Tongue (tissue), 2 donors: Measurements from ENCODE around the gene PALB2. TPM values are rescaled to one million over a fixed set of nuclear protein-coding genes. Genes with fewer than 3 reads are reported as not detected.
A peak's percentile ranks its signal among the peaks of the same experiment; 100 is the strongest.

Experiments used
- DNase-seq: peaks from one replicate; pipeline ENCODE4 v3.0.0-alpha.2; 2015
- total RNA-seq: library from RNA; depleted of rRNA; stranded (reverse); fragments of >200 nt; gene quantifications from one replicate; pipeline ENCODE4 v1.2.3, GENCODE V29; 2014

The PALB2 gene
- total RNA-seq, 1 donor from 2014 or later = 8.4 TPM

DNA sequence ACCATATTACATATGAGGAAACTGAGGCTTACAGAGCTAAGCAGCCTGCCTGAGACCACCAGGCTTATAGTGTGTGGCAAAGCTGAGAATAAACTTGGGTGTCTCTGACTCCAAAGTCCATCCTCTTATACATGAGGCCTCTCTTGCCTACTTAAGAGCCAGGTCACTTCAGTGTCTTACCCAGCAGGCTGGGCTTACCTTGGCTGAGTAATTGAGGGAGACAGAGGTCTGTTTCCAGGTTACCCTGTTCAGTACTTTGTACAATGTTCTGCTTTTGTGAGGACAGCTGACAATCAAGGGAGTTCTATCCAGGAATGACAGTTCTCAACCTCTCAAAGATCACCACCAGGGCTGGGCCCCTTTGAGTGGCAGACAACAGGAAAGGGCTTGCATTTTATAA is 59.3 kb downstream of the PALB2 start:
- no peak for DNase-seq

DNA sequence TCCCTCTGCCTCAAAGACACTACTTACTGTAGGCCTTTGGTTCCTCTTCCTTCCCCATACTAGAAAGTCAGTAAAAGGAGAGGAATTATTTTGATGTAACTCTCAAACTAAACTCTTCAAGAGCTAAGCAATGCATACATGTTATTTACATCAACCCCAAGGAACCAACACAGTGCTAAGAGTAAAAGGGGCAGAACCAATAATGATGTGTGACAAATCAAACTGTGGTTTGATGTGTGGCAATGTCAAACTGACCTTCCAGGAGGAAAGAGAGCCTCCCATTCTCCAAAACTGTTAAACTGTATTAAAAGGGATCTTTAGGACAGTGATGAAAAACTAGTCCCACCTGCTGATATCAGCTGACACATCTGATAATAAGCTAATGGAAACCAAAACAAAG is 60.7 kb downstream of the PALB2 start:
- no peak for DNase-seq

GRCh38 chr16:23579371-23579770 is 61.7 kb downstream of the PALB2 start:
- no peak for DNase-seq

DNA sequence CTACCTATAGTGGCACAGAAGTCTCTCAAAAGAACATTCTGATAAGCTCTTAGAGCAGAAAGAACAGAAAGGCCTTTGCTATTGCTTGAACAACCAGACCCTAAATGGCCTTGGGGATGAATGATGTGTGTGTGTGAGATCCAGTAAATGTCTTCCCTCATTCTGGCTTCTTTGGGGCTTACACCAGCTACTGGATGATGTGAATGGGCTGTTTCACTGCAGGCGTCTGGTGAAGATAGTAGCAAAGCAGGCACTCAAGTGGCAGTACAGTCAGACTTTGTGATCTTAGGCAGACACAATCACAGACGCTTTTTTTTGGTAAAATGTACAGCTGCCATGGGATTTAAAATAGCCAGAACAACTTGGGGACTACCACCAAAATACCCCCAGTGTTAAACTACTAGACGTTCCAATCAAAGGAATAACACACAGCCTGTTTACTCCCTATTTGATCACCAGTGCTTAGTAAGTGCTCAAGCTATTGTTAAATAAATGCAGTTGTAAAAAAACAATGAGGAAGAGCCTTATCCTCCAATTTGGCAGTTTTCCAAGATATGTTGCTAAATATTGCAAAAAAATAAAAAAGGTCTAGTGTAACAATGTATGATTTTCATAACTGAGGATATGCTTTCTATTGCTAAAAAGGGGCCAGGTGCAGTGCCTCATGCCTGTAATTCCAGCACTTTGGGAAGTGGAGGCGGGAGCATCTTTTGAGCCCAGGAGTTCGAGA is 62.8 kb downstream of the PALB2 start:
- DNase-seq = peak; percentile 14

DNA sequence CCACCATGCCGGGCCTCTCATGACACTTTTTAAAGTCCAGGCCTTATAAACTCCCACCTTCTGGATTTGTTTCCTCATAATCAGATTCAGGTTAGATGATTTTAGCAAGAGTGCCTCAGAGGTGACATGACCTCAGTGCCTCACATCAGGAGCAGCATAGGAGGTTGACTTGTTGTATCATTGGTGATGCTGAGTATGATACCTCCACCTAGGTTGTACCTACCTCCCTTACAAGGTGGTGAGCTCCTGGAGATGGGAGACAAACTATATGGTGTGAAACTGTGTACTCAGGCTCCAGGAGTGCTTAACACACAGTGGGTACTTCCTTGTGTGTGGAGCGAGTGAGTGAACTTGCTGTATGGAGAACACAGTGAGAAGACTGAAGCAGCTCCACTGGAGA is 63.6 kb downstream of the PALB2 start:
- DNase-seq = no peak

- DNase-seq = no peak
Observed at GRCh38 chr16:23575834-23576233, 65.3 kb downstream of the PALB2 start.

DNA sequence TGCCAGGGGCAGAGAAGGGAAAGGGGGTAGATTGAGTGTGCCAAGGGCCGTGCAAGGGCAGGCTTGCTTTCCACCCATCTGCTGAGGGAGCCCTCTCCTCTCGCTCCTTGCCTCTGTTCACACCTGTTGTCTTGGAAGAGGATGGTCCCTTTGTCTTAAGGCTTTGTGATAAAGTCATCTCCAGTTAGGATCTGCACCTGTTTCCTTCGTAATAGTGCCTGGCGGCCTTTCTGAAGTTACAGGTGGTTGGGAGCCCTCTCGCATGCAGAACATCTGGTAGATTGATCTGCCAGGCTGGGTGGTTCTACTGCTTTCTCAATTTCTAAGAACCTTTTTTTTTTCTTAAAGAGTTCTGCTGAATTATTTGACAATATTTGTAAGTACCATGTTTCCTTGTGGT is 67.3 kb downstream of the PALB2 start:
- DNase-seq = no peak

DNA sequence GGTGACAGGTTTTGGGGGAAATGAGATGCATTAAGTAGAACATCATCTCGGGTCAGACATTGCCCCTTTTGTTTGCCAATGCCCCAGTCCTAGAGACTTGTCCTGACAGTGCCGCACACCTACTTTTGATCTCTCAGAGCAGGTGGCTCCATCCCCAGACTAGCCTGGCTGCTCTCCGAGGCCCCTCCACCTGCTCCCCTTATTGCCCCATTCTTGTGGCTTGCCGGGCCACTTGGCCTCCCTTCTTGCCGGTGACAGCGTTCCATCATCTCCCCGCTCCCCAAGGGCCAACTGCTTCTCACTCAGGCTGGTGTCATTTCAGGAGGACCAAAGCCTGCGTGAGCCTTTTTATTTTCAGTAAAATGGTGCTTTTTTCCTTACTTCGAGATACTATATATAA is 68.7 kb downstream of the PALB2 start:
- DNase-seq = no peak

GRCh38 chr16:23571895-23572294 is 69.2 kb downstream of the PALB2 start:
- DNase-seq = no peak

- no peak for DNase-seq
Observed at GRCh38 chr16:23570992-23571632, 70.0 kb downstream of the PALB2 start.

GRCh38 chr16:23567602-23568001 is 73.5 kb downstream of the PALB2 start:
- DNase-seq = no peak

DNA sequence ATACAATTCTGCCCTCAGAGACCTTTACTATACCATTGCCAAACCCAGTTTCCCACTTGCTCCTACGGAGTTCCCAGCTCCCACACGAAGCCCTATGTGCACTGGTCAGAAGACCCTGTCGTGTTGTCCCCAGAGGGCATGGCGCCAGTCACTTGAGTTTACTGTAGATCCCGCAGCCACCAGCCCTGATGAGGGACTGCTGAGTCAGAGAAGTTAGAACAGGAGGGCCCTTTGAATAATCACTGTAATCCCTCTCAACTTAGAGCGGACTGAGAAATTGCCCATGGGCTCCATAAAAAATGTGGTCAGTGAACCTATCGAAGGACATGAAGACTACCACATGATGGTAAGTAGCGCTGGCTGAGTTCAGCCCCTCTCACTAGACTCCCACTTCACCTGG is 74.4 kb downstream of the PALB2 start:
- no peak for DNase-seq

DNA sequence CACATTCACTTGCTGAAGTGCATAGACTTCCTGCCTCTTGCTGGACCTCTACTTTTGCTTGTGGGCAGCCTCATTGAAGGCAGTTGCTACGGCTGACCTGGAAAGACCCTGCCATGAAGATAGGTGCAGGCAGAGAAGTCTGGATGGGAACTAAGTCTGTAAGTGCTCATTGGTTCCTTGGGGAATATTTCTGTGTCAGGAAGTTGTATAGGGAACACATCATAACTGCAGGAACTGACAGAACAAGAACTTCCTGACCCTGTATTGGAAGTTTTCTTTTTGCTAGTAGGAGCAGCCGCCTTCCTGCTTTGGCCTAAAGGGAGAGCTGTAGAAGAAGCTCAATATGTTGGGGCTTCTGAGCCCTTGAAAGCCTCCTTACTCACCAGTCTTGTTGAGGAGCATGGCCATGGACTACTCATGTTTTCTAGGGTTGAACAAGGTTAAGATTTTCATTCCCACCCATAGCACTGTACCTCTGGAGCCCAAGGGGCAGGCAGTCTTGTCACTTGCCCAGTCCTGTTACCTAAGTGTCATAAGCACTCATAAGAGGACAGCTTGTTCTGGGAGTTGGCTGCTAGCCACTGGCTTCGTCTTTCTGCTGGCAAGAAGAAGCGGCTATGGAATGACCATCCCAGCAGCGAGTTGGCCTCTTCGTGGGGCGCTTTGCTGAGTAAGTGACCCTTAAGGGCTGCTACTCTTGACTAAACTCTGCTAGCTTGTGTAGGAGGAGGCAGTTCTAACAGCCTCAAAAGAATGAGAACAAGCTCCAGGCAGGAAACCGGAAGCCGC is 76.3 kb downstream of the PALB2 start:
- DNase-seq = no peak

DNA sequence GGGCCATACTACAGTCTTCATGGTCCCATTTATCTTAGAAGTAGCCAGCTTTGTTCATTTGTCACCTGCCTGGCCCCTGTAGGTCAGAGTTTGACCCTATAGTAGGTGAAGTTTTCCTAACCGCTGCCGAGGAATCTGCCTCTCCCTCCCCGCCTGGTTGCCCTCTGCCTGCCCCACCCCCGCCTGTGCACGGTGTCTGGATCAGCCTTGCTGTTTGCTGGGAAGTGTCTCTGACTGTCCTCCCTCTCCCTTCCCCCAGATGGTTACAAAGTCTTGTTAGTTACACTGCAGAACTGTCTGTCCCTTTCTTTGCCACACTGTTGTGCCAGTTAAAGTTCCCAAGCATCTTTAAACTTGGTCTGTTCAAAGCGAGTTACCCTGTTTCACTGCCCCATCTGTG is 77.9 kb downstream of the PALB2 start:
- no peak for DNase-seq

DNA sequence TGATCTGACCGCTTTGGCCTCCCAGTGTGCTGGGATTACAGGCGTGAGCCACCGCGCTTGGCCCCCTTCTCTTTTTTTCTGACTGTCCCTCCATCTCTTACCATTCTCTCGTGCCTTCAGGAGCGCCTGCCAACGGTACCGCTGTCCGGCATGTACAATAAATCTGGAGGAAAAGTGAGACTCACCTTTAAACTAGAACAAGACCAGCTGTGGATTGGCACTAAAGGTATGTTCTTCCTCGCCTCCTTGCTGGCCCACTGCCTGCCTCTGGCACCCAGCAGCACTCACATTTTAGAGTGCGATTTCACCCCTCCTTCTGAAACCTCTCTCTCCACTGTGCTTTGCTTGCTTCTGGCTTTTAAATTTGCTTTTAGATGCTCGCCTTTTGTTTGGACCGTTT is 78.6 kb downstream of the PALB2 start:
- no peak for DNase-seq

GRCh38 chr16:23561586-23561985 is 79.5 kb downstream of the PALB2 start:
- DNase-seq = no peak

DNA sequence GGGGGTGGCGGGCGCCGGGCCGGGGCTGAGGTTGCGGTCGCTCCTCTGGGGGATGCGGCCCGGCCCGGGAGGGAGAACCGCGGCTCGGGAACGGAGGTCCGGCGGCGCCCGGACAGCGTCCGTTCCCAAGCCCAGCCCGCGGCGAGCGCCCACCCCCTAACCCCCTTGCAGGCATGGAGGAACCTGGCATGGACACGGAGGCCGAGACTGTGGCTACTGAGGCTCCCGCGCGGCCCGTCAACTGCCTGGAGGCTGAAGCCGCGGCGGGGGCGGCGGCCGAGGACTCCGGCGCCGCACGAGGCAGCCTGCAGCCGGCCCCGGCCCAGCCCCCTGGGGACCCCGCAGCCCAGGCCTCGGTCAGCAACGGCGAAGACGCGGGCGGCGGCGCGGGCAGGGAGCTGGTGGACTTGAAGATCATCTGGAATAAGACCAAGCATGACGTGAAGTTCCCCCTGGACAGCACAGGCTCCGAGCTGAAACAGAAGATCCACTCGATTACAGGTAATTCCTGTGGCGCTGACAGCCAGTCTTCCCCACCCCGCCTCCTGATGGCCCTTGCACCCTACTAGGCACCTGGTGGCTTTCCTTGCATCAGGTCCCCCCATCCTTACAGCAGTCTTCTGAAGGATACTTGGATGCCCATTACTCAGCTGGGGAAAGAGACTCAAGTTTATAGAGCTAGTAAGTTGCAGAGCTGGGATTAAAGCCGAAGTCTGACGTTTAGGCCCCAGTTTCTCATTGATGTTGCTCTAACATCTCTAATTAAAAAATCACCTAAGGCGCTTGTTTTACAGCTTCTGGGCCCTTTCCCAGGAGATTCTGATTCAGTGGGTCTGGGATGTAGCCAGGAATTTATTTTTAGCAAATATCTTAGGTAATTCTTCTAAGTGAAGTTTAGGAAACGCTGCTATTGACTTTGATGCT is 83.1 kb downstream of the PALB2 start:
- peak; percentile 39 for DNase-seq

- peak; percentile 99 for DNase-seq
Observed at GRCh38 chr16:23556881-23557778, 84.0 kb downstream of the PALB2 start, which contains the start of the genes EARS2 and UBFD1. Gene EARS2, minus strand, starts transcription at chr16:23557350. Its CDS starts 7 bp downstream, at chr16:23557343. Gene UBFD1, plus strand, starts transcription at chr16:23557727. Its CDS starts 16 bp downstream, at chr16:23557743.

GRCh38 chr16:23554536-23554935 is 86.6 kb downstream of the PALB2 start:
- no peak for DNase-seq
